CD8-positive, alpha-beta memory T cell (primary cell): Measurements from ENCODE around the gene TRIM47. TPM values are rescaled to one million over a fixed set of nuclear protein-coding genes. Genes with fewer than 3 reads are reported as not detected.

Experiments used
- CTCF ChIA-PET: fragments of 350-600 bp; sonication (Branson Sonifier 250); formaldehyde crosslinking; loops from one replicate; lab custom pipeline; 2021; ENCODE audit warnings: antibody characterized with exemption; lab: Charles Lee
- POLR2A ChIA-PET: fragments of 350-600 bp; sonication (Branson Sonifier 250); formaldehyde crosslinking; loops from one replicate; lab custom pipeline; 2021; ENCODE audit warnings: antibody characterized with exemption; lab: Charles Lee
- DNase-seq, 5 donors: peaks; one replicate each; pipeline versions ENCODE4 v3.0.0 to v3.0.0-alpha.2; 2020 to 2022; ENCODE audit warnings: mixed read lengths in 1 of 5
- H3K27ac ChIP-seq: one replicate; pipeline ENCODE4 v1.7.0; 2013; ENCODE audit warnings: low read depth, mild to moderate bottlenecking, low read length, moderate library complexity
- H3K27me3 ChIP-seq: 2 replicates; pipeline ENCODE4 v1.7.0; 2013; ENCODE audit warnings: low read length, mild to moderate bottlenecking; ENCODE audit not compliant: insufficient read depth, poor library complexity, severe bottlenecking
- H3K36me3 ChIP-seq: 2 replicates; pipeline ENCODE4 v1.7.0; 2013; ENCODE audit warnings: mild to moderate bottlenecking, low read length, moderate library complexity; ENCODE audit not compliant: insufficient read depth
- H3K4me1 ChIP-seq: 2 replicates; pipeline ENCODE4 v1.7.0; 2013; ENCODE audit warnings: mild to moderate bottlenecking, low read length, moderate library complexity; ENCODE audit not compliant: insufficient read depth
- H3K4me3 ChIP-seq: 2 replicates; pipeline ENCODE4 v1.7.0; 2013; ENCODE audit warnings: mild to moderate bottlenecking, low read length
- H3K9me3 ChIP-seq: 2 replicates; pipeline ENCODE4 v1.7.0; 2013; ENCODE audit warnings: mild to moderate bottlenecking, low read length
- H3K27ac Mint-ChIP-seq, 8 donors: one replicate each; pipeline ENCODE4 v1.8.0; 2020 to 2021; ENCODE audit warnings: mixed read lengths in 8 of 8, mild to moderate bottlenecking in 6 of 8, inconsistent platforms in 3 of 8, moderate library complexity in 3 of 8
- H3K27me3 Mint-ChIP-seq, 2 donors: one replicate each; pipeline ENCODE4 v1.8.0; 2020 to 2021; ENCODE audit warnings: mixed read lengths in 2 of 2, mild to moderate bottlenecking in 1 of 2, moderate library complexity in 1 of 2
- H3K36me3 Mint-ChIP-seq, 3 donors: one replicate each; pipeline ENCODE4 v1.8.0; 2020 to 2021; ENCODE audit warnings: mixed read lengths in 3 of 3, inconsistent platforms in 1 of 3, mild to moderate bottlenecking in 1 of 3
- H3K4me1 Mint-ChIP-seq, 3 donors: one replicate each; pipeline ENCODE4 v1.8.0; 2020 to 2021; ENCODE audit warnings: mixed read lengths in 3 of 3, inconsistent platforms in 1 of 3, mild to moderate bottlenecking in 1 of 3
- H3K4me3 Mint-ChIP-seq, 7 donors: one replicate each; pipeline ENCODE4 v1.8.0; 2020 to 2021; ENCODE audit warnings: mixed read lengths in 7 of 7, mild to moderate bottlenecking in 6 of 7, moderate library complexity in 4 of 7, inconsistent platforms in 2 of 7
- H3K9me3 Mint-ChIP-seq, 5 donors: one replicate each; pipeline ENCODE4 v1.8.0; 2020 to 2022; ENCODE audit warnings: mixed read lengths in 5 of 5, mild to moderate bottlenecking in 3 of 5, moderate library complexity in 2 of 5, inconsistent platforms in 1 of 5
- polyA plus RNA-seq: library from polyadenylated mRNA; unstranded; fragments of 300-500 nt; fragmentation: Illumina TruSeq; gene quantifications from one replicate; pipeline ENCODE4 v1.2.3, GENCODE V29; 2021
- total RNA-seq, 2 experiments: library from RNA; stranded (reverse); gene quantifications; one replicate each; pipeline ENCODE4 v1.2.3, GENCODE V29; 2021

TRIM47 gene, protein sequence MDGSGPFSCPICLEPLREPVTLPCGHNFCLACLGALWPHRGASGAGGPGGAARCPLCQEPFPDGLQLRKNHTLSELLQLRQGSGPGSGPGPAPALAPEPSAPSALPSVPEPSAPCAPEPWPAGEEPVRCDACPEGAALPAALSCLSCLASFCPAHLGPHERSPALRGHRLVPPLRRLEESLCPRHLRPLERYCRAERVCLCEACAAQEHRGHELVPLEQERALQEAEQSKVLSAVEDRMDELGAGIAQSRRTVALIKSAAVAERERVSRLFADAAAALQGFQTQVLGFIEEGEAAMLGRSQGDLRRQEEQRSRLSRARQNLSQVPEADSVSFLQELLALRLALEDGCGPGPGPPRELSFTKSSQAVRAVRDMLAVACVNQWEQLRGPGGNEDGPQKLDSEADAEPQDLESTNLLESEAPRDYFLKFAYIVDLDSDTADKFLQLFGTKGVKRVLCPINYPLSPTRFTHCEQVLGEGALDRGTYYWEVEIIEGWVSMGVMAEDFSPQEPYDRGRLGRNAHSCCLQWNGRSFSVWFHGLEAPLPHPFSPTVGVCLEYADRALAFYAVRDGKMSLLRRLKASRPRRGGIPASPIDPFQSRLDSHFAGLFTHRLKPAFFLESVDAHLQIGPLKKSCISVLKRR
- total RNA-seq: 10 to 100 TPM; 12.6 to 14.1 TPM
- polyA plus RNA-seq: 17.6 TPM

DNA sequence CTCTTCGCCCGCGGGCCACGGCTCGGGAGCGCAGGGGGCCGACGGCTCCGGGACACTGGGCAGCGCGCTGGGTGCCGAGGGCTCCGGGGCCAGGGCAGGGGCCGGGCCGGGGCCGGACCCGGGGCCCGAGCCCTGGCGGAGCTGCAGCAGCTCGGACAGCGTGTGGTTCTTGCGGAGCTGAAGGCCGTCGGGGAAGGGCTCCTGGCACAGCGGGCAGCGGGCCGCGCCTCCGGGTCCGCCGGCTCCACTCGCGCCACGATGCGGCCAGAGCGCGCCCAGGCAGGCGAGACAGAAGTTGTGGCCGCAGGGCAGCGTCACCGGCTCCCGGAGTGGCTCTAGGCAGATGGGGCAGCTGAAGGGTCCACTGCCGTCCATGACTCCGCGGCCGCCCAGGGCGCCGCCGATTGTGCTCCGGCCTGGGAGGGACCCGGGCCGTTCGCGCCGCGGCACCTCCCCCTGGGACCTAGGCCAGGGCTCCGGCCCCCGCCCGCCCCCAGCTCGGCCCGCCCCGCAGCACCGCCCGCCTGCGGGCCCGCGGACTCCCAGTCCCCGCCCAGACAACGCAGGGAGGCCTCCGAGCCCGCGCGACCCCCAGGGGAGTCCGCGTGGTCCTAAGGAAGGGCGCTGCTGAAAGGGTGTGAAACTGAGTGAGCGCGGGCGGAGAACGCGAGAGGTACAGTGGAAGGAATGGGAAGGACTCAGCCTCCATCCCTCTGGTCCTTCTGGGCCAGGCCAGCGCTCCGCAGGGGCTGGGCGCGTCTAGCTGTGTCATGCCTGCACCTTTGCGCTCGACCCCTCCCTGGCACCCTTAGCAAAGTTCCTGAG lies at the start of gene TRIM47:
Gene TRIM47 (minus strand): TSS at position 408 of the 825 bp plus-strand sequence. CDS start 33 bp downstream, at position 375.
- peaks cover 0 to 2% (median 0%) of the 10 kb centered on the region in 3 donors for H3K36me3 Mint-ChIP-seq
- Histone ChIP-seq H3K27ac (peak within 1 kb of the TSS; percentile 43), H3K9me3 (no peaks in the 10 kb centered on the region), H3K4me3 (peak within 1 kb of the TSS; percentile 61), H3K4me1 (peaks cover 34% of the 10 kb centered on the region), H3K27me3 (no peaks in the 10 kb centered on the region), H3K36me3 (no peaks in the 10 kb centered on the region)
- DNase-seq: no peak
- CTCF ChIA-PET: interaction anchor here (1.0 to 4.9 kb wide), 14 partner anchors 8 to 125 kb away, joined by 3 to 46 read pairs (median 6); partner anchors contain the start of genes GALK1, MRPL38, TRIM65 and WBP2
- peak within 1 kb of the TSS; percentile 76 to 96 (median 87) for H3K27ac Mint-ChIP-seq
- H3K27me3 Mint-ChIP-seq: peaks cover 0 to 5% of the 10 kb centered on the region in 2 donors
- POLR2A ChIA-PET: interaction anchor here (0.5 to 8.3 kb wide), 6 partner anchors 14 to 630 kb away, joined by 3 to 82 read pairs (median 3); partner anchors contain the start of genes TRIM65 and WBP2
- peak within 1 kb of the TSS; percentile 83 to 90 (median 86) for H3K4me3 Mint-ChIP-seq
- H3K9me3 Mint-ChIP-seq: no peaks in the 10 kb centered on the region
- peaks cover 32 to 56% (median 36%) of the 10 kb centered on the region in 3 donors for H3K4me1 Mint-ChIP-seq

DNA sequence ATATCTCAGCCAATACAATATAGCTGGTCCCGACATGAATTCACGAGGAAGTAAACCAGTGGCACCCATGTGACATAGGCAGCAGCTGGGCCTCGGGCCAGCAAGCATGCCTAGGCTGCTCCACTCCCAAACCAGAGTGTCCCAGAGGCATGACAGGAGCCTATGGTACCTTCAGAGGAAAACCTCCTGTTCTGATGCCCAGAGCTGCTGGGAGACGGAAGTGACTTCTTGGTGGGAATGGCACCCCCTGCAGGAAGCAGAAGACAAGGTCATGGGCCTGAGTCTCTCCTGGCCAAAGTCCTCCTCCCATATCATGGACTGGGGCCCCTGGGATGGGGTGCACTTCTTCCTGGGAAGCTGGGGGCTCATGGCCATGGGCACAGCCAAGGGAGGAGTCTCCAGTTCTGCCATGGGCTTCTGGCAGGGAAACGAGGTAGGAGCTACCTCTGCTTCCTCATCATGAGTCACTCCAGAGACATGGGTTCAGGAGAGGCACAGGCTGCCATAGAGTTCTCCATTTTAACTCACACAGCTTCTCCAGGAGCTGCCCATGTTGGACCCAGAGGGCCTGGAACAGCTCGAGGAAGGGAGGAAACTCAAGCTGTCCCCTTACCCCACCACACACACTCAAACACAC lies 49.0 kb upstream of the TRIM47 start:
- H3K9me3 ChIP-seq: no peaks in the 10 kb centered on the region
- no peaks in the 10 kb centered on the region for H3K36me3 ChIP-seq
- Mint-ChIP-seq H3K4me1 (no peaks in the 10 kb centered on the region), H3K27me3 (peaks cover 0 to 1% of the 10 kb centered on the region in 2 donors), H3K4me3 (no peak overlapping the region), H3K27ac (no peak overlapping the region), H3K9me3 (no peaks in the 10 kb centered on the region), H3K36me3 (peaks cover 0 to 19% (median 10%) of the 10 kb centered on the region in 3 donors)
- no peak overlapping the region for H3K4me3 ChIP-seq
- no peaks in the 10 kb centered on the region for H3K27me3 ChIP-seq
- no peak for DNase-seq
- ChIA-PET CTCF (interaction anchor here (1.1 to 1.2 kb wide), 3 partner anchors 11 to 87 kb away, joined by 3 to 4 read pairs (median 4); no protein-coding TSS in a partner anchor), POLR2A (interaction anchor here (0.5 to 0.9 kb wide), 2 partner anchors 14 to 53 kb away, joined by 3 to 5 read pairs; no protein-coding TSS in a partner anchor)
- H3K27ac ChIP-seq: no peak overlapping the region
- H3K4me1 ChIP-seq: no peaks in the 10 kb centered on the region

DNA sequence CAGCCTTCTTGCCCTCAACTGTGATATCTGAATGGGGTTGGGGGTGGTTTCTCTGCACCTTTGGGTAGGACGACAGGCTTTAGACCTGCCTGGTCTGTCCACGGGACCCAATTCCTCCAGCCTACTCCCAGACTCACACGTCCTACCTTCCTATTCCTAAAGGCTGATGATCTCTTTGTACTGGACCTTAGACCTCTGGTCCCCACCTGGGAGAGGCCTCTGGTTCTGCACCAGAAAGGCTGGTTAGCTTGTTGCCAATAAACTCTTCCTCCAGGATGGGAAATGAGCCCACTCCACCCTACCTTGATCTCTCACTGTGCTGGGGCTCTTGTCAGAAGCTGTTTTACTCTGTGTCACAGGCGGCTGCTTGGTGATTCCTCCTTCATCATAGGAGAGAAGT lies 48.1 kb upstream of the TRIM47 start:
- POLR2A ChIA-PET: no interaction called here
- no peak overlapping the region for H3K4me3 ChIP-seq
- no peaks in the 10 kb centered on the region for H3K36me3 ChIP-seq
- CTCF ChIA-PET: interaction anchor here (0.9 kb wide), 1 partner anchor 162 kb away, joined by 3 read pairs; no protein-coding TSS in a partner anchor
- H3K4me3 Mint-ChIP-seq: no peak overlapping the region
- H3K9me3 ChIP-seq: no peaks in the 10 kb centered on the region
- H3K27me3 Mint-ChIP-seq: peaks cover 0 to 1% of the 10 kb centered on the region in 2 donors
- no peaks in the 10 kb centered on the region for H3K27me3 ChIP-seq
- H3K4me1 Mint-ChIP-seq: no peaks in the 10 kb centered on the region
- H3K9me3 Mint-ChIP-seq: no peaks in the 10 kb centered on the region
- no peaks in the 10 kb centered on the region for H3K4me1 ChIP-seq
- H3K27ac ChIP-seq: no peak overlapping the region
- H3K36me3 Mint-ChIP-seq: peaks cover 0 to 23% (median 7%) of the 10 kb centered on the region in 3 donors
- no peak overlapping the region for H3K27ac Mint-ChIP-seq
- no peak for DNase-seq

DNA sequence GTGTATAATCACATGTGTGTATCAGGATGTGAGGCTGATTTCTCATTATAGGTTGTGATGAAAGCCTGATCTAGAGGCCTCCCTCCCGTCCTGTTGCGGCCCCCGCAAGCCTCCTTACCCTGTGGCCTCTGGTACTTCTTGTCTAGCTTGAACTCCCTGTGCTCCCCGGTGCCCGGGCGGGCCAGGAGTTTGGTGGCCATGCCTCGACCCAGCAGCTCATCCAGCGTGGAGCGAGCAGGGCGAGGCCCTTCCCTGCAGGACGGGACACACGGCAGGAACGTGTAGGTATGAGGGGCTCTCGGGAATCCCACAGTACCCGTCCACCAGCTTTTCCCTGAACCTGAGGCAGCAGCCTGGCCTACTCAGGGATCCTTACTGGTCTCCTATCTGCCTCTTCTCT lies 47.5 kb upstream of the TRIM47 start:
- Histone ChIP-seq H3K27ac (no peak overlapping the region), H3K36me3 (no peaks in the 10 kb centered on the region), H3K4me3 (no peak overlapping the region), H3K27me3 (no peaks in the 10 kb centered on the region), H3K4me1 (no peaks in the 10 kb centered on the region), H3K9me3 (no peaks in the 10 kb centered on the region)
- CTCF ChIA-PET: interaction anchor here (0.9 to 1.2 kb wide), 2 partner anchors 85 to 162 kb away, joined by 3 read pairs; no protein-coding TSS in a partner anchor
- Mint-ChIP-seq H3K27ac (no peak overlapping the region), H3K27me3 (peaks cover 0 to 1% of the 10 kb centered on the region in 2 donors), H3K9me3 (no peaks in the 10 kb centered on the region), H3K4me3 (no peak overlapping the region), H3K4me1 (no peaks in the 10 kb centered on the region), H3K36me3 (peaks cover 0 to 26% (median 7%) of the 10 kb centered on the region in 3 donors)
- DNase-seq: no peak
- POLR2A ChIA-PET: interaction anchor here (0.6 kb wide), 1 partner anchor 454 kb away, joined by 3 read pairs; no protein-coding TSS in a partner anchor

DNA sequence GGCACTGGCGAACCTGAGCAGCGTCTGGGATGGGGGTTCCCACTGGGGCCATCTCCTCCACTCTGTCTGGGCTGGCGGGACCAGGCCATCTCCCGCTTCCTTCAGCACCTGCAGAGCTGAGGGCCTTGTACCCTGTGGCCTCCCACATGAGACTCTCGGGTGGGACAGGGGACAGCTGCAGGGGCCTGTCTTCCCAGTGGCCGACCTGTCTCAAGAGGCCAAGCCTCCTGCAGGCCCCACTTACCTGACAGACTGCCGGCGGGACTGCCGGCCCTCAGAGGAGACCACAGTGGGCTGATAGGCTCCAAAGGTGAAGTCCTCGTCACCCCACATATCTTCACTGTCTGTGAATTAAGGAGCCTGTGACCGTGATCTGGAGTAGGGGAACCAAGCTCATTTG lies 46.7 kb upstream of the TRIM47 start:
- no peak overlapping the region for H3K4me3 Mint-ChIP-seq
- no peaks in the 10 kb centered on the region for H3K27me3 ChIP-seq
- H3K4me1 ChIP-seq: no peaks in the 10 kb centered on the region
- H3K4me1 Mint-ChIP-seq: no peaks in the 10 kb centered on the region
- H3K9me3 Mint-ChIP-seq: no peaks in the 10 kb centered on the region
- peaks cover 0 to 1% of the 10 kb centered on the region in 2 donors for H3K27me3 Mint-ChIP-seq
- no peak overlapping the region for H3K27ac ChIP-seq
- ChIA-PET POLR2A (interaction anchor here (0.6 kb wide), 1 partner anchor 455 kb away, joined by 3 read pairs; no protein-coding TSS in a partner anchor), CTCF (interaction anchor here (1.2 kb wide), 1 partner anchor 86 kb away, joined by 3 read pairs; no protein-coding TSS in a partner anchor)
- no peak for DNase-seq
- no peaks in the 10 kb centered on the region for H3K9me3 ChIP-seq
- no peaks in the 10 kb centered on the region for H3K36me3 ChIP-seq
- no peak overlapping the region for H3K4me3 ChIP-seq
- no peak overlapping the region for H3K27ac Mint-ChIP-seq
- peaks cover 0 to 26% (median 7%) of the 10 kb centered on the region in 3 donors for H3K36me3 Mint-ChIP-seq

DNA sequence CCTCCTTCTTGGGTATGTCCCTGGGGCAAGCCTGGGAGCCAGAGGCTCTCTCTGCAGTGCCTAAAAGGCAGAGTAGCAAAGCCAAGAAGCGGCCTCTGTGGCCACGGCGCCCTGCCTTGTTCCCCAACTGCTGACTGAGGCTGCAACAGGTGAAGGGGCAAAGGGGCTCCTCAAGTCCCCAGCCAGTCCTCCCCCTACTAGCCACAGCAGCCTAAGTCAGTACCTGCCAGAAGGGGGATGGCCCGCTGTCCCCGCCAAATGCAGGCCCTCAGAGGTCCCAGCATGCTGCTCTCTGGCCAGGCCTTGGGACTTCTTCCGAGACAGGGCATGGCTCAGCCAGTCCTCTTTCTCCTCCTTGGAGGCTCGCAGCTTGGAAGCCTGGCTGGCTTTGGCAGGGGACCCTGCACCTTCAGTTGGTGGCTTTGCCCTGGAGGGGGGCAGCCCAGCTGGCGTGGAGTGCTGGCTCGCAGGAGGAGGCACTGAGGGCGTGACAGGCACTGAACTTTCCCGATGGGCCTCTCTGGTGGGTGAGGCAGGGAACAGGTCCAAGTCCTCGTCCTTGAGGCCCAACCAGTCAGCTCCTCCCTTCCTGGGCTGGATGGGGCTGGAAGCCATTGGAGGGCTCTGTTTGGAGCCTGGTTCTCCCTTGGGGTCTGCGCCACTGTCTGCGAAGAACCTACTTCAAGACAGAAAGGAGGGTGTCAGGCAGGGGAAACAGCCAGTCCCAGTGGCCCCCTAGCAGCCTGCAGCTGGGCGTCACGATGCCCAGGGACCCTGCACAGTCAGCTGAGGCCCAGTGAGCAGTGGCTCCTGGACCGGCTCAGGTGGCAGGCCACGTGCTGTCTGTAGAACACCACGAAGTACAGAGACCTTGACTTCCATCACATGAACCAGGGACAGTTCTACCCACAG lies 44.8 kb upstream of the TRIM47 start:
- Mint-ChIP-seq H3K9me3 (no peaks in the 10 kb centered on the region), H3K27me3 (no peaks in the 10 kb centered on the region), H3K4me1 (no peaks in the 10 kb centered on the region), H3K4me3 (no peak overlapping the region), H3K27ac (peak overlapping the region in 1 of 8 donors; percentile 54), H3K36me3 (peaks cover 0 to 29% (median 7%) of the 10 kb centered on the region in 3 donors)
- H3K27me3 ChIP-seq: no peaks in the 10 kb centered on the region
- no peak overlapping the region for H3K27ac ChIP-seq
- no peak overlapping the region for H3K4me3 ChIP-seq
- ChIA-PET POLR2A (no interaction called here), CTCF (no interaction called here)
- H3K4me1 ChIP-seq: no peaks in the 10 kb centered on the region
- DNase-seq: no peak
- H3K36me3 ChIP-seq: no peaks in the 10 kb centered on the region
- H3K9me3 ChIP-seq: no peaks in the 10 kb centered on the region
